Stimulated activated effector memory CD8-positive, alpha-beta T cell treated with anti-CD3 and anti-CD28 coated beads, Interleukin-12 subunit alpha, Interleukin-12 subunit beta, amount 100 ng/mL, for 72 hours (primary cell): Measurements from ENCODE around the gene TNFSF4.
"Not testable (repeated sequence)": the region's sequence is repeated elsewhere in the genome, so short reads cannot be mapped to it uniquely, and the experiment has no call there.

Experiments used
- ATAC-seq: fragments of 150-1000 bp; cut with Tn5 transposase; 2 replicates; pipeline ENCODE4 v1.10.0; 2021
- DNase-seq, 2 donors: peaks; one replicate each; pipeline ENCODE4 v3.0.0; 2021 to 2022; ENCODE audit warnings: low spot score in 2 of 2
- H3K27ac Mint-ChIP-seq: one replicate; pipeline ENCODE4 v1.8.0; 2022; ENCODE audit warnings: mild to moderate bottlenecking, mixed read lengths
- H3K36me3 Mint-ChIP-seq: one replicate; pipeline ENCODE4 v1.8.0; 2022; ENCODE audit warnings: mild to moderate bottlenecking, mixed read lengths
- H3K4me1 Mint-ChIP-seq: one replicate; pipeline ENCODE4 v1.8.0; 2022; ENCODE audit warnings: mixed read lengths
- H3K4me3 Mint-ChIP-seq: one replicate; pipeline ENCODE4 v1.8.0; 2022; ENCODE audit warnings: mild to moderate bottlenecking, mixed read lengths
- H3K9me3 Mint-ChIP-seq: one replicate; pipeline ENCODE4 v1.8.0; 2022; ENCODE audit warnings: mixed read lengths

Gene TNFSF4

GRCh38 chr1:173161510-173162221, 45.5 kb downstream of the TNFSF4 start:
- Mint-ChIP-seq H3K36me3 (no peaks in the 10 kb centered on the region), H3K4me1 (peaks cover 12% of the 10 kb centered on the region), H3K4me3 (no peak overlapping the region), H3K9me3 (peaks cover 1% of the 10 kb centered on the region), H3K27ac (no peak overlapping the region)
- DNase-seq, result no peak
- ATAC-seq, result peak; percentile 95

DNA sequence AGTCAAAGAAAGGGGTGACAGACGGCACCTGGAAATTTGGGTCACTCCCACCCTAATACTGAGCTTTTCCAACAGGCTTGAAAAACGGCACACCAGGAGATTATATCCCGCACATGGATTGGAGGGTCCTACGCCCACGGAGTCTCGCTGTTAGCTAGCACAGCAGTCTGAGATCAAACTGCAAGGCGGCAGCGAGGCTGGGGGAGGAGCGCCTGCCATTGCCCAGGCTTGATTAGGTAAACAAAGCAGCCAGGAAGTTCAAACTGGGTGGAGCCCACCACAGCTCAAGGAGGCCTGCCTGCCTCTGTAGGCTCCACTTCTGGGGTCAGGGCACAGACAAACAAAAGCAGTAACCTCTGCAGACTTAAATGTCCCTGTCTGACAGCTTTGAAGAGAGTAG, 53.2 kb downstream of the TNFSF4 start:
- peaks cover 26% of the 10 kb centered on the region for H3K4me1 Mint-ChIP-seq
- not testable (repeated sequence) for H3K27ac Mint-ChIP-seq, H3K9me3 Mint-ChIP-seq, H3K36me3 Mint-ChIP-seq, H3K4me3 Mint-ChIP-seq, DNase-seq, ATAC-seq

- H3K9me3 Mint-ChIP-seq, result peaks cover 7% of the 10 kb centered on the region
- peaks cover 26% of the 10 kb centered on the region for H3K4me1 Mint-ChIP-seq
- H3K4me3 Mint-ChIP-seq, result no peak overlapping the region
- no peak for DNase-seq
- no peak for ATAC-seq
- no peaks in the 10 kb centered on the region for H3K36me3 Mint-ChIP-seq
- H3K27ac Mint-ChIP-seq, result no peak overlapping the region
Measured at GRCh38 chr1:173153503-173153902, 53.6 kb downstream of the TNFSF4 start.

- Mint-ChIP-seq H3K36me3 (no peaks in the 10 kb centered on the region), H3K27ac (no peak overlapping the region), H3K4me1 (peaks cover 26% of the 10 kb centered on the region), H3K4me3 (no peak overlapping the region), H3K9me3 (peaks cover 8% of the 10 kb centered on the region)
- no peak for DNase-seq
- ATAC-seq, result no peak
Measured at GRCh38 chr1:173152598-173152997, 54.5 kb downstream of the TNFSF4 start.

DNA sequence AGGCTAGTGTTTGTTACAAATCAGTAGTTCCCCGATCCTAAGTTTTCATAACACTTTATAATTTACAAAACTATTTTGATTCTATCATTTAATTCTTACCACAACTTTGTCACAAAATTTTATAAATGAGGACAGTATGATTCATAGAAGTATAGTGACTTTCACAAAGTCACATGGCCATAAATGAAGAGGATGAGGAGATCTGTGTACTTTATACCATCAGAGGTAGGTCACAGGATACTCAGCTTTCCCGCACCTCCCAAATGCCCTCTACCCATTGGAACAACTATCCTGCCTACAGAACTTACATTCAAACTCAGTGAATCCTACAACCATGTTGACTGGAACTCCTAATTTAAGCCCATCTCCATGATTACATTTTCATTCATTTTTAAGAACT, 56.3 kb downstream of the TNFSF4 start:
- no peak overlapping the region for H3K27ac Mint-ChIP-seq
- no peak overlapping the region for H3K4me3 Mint-ChIP-seq
- ATAC-seq, result no peak
- peaks cover 26% of the 10 kb centered on the region for H3K4me1 Mint-ChIP-seq
- peaks cover 19% of the 10 kb centered on the region for H3K9me3 Mint-ChIP-seq
- H3K36me3 Mint-ChIP-seq, result no peaks in the 10 kb centered on the region
- no peak for DNase-seq

GRCh38 chr1:173149887-173150286, 57.2 kb downstream of the TNFSF4 start:
- DNase-seq, result no peak

GRCh38 chr1:173148971-173149370, 58.2 kb downstream of the TNFSF4 start:
- no peak for DNase-seq
- peaks cover 26% of the 10 kb centered on the region for H3K4me1 Mint-ChIP-seq

More at GRCh38 chr1:173149887-173150286, 57.2 kb downstream of the TNFSF4 start:
- Mint-ChIP-seq H3K27ac (no peak overlapping the region), H3K36me3 (no peaks in the 10 kb centered on the region), H3K4me1 (peaks cover 26% of the 10 kb centered on the region), H3K9me3 (peaks cover 27% of the 10 kb centered on the region), H3K4me3 (no peak overlapping the region)
- peak; percentile 86 for ATAC-seq

GRCh38 chr1:173148545-173148944, 58.6 kb downstream of the TNFSF4 start:
- H3K9me3 Mint-ChIP-seq, result peaks cover 32% of the 10 kb centered on the region
- H3K27ac Mint-ChIP-seq, result no peak overlapping the region
- DNase-seq (no peak), ATAC-seq (no peak)
- H3K36me3 Mint-ChIP-seq, result no peaks in the 10 kb centered on the region
- H3K4me3 Mint-ChIP-seq, result no peak overlapping the region
- H3K4me1 Mint-ChIP-seq, result peaks cover 22% of the 10 kb centered on the region

More at GRCh38 chr1:173148971-173149370, 58.2 kb downstream of the TNFSF4 start:
- ATAC-seq, result no peak
- H3K36me3 Mint-ChIP-seq, result no peaks in the 10 kb centered on the region
- no peak overlapping the region for H3K4me3 Mint-ChIP-seq
- H3K9me3 Mint-ChIP-seq, result peaks cover 29% of the 10 kb centered on the region
- no peak overlapping the region for H3K27ac Mint-ChIP-seq

DNA sequence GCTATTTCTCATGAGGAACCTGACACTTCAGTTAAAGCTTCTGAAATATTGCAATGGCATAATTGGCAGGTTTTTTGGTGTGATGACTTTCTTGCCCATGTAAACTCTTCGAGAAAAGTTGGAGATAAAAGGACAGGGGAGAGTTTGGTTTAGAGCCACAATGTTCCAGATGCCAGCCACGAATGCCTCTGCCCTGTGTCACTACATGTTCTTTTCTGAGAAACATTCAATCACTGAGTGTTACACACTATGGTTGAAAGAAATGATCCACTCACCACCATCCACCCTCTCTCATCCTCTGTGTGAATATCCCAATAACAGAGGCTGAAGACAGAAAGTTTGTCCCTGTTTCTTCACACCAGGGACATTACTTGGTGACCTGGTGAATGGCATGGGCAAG, 66.4 kb downstream of the TNFSF4 start:
- H3K9me3 Mint-ChIP-seq, result peaks cover 19% of the 10 kb centered on the region
- no peak overlapping the region for H3K27ac Mint-ChIP-seq
- H3K36me3 Mint-ChIP-seq, result no peaks in the 10 kb centered on the region
- H3K4me3 Mint-ChIP-seq, result no peak overlapping the region
- no peaks in the 10 kb centered on the region for H3K4me1 Mint-ChIP-seq
- ATAC-seq, result no peak
- no peak for DNase-seq

DNA sequence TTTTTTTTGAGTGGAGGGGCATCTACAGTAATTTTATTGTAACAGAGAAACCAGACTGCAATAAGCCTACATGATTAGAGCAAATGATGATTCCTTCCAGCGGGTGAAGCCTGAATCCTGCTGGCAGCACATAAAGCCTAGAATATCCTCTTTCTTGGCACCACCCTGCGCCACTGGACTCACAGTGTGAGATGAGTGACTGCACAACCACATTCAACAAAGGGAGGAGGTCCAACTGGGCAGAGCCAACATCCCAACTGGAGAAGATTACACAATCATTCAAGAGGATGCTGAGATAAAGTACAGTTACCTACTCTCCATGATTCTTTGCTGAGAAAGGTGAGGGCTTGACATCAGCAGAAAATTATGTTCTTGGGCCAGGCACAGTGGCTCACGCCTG, 67.4 kb downstream of the TNFSF4 start:
- no peaks in the 10 kb centered on the region for H3K36me3 Mint-ChIP-seq
- DNase-seq, result no peak
- no peak overlapping the region for H3K4me3 Mint-ChIP-seq
- H3K9me3 Mint-ChIP-seq, result peaks cover 10% of the 10 kb centered on the region
- ATAC-seq, result no peak
- no peaks in the 10 kb centered on the region for H3K4me1 Mint-ChIP-seq
- H3K27ac Mint-ChIP-seq, result no peak overlapping the region

GRCh38 chr1:173137107-173137706, 69.9 kb downstream of the TNFSF4 start:
- H3K36me3 Mint-ChIP-seq, result no peaks in the 10 kb centered on the region
- no peaks in the 10 kb centered on the region for H3K4me1 Mint-ChIP-seq
- H3K4me3 Mint-ChIP-seq, result no peak overlapping the region
- DNase-seq, result no peak
- no peak overlapping the region for H3K27ac Mint-ChIP-seq
- no peak for ATAC-seq
- H3K9me3 Mint-ChIP-seq, result no peaks in the 10 kb centered on the region

DNA sequence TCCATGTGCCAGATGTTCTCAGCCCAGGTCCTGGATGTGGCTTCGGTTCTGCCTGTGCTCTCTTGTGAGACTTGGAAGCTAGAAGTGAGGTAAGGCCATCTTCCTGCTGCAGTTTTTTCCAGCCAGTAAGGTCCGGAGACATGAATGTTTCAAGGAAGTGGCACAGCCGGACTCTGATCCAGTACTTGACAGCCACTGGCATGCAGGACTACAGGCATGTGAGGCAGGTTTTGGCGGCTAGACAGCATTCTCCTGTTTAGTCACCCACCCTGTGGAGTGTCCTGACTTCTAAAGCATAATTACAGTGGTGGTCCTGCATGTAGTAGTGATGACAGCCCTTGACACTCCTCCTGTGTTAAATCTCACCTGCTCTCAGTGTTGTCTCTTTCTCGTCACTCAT, 72.3 kb downstream of the TNFSF4 start:
- no peaks in the 10 kb centered on the region for H3K4me1 Mint-ChIP-seq
- no peaks in the 10 kb centered on the region for H3K9me3 Mint-ChIP-seq
- H3K4me3 Mint-ChIP-seq, result no peak overlapping the region
- H3K27ac Mint-ChIP-seq, result no peak overlapping the region
- DNase-seq, result no peak
- H3K36me3 Mint-ChIP-seq, result no peaks in the 10 kb centered on the region
- ATAC-seq, result no peak

- Mint-ChIP-seq H3K36me3 (no peaks in the 10 kb centered on the region), H3K27ac (no peak overlapping the region), H3K4me1 (no peaks in the 10 kb centered on the region), H3K9me3 (no peaks in the 10 kb centered on the region), H3K4me3 (no peak overlapping the region)
- DNase-seq (no peak), ATAC-seq (no peak)
Measured at GRCh38 chr1:173134029-173134428, 73.1 kb downstream of the TNFSF4 start.
